ENCODE measurements around the gene IL1A.

The IL1A gene

DNA sequence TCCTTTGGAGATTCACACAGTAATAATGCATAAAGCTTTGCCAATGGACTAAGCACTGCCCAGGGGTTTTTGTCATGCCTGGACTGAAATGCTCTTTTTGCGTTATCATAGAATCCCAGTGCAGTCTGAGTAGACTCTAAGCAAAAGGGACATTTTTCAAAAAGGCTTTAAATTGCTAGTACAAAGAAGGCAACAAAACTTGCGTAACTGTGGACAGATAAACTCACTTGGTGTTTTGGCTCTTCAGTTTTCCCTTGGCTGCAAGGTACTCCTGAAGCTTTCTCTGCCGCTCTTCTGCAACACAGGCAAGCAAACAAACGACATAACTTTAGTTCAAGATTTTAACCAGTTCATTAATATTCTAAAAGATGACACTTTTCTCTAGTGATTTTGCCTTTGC is 22.0 kb downstream of the IL1A start:
- no peak for DNase-seq (ENCODE audit: low spot score)

GRCh38 chr2:112760149-112760548 is 24.1 kb downstream of the IL1A start:
- no peak for DNase-seq (ENCODE audit: low spot score)

DNA sequence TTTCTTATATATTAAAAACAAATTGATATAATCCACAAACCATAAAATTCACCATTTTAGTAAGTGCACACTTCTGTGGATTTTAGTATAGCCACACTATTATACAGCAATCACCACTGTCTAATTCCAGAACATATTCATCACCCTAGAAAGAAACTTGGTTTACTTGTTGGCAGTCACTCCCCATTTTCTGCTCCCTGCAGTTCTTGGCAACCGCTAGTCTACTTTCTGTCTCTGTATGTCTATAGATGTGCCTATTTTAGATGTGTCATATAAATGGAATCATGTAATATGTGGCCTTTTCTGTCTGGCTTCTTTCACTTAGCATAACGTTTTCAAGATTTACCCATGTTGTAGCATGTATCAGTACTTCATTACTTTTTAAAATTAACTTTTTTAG is 25.6 kb downstream of the IL1A start:
- no peak for DNase-seq (ENCODE audit: low spot score)

DNA sequence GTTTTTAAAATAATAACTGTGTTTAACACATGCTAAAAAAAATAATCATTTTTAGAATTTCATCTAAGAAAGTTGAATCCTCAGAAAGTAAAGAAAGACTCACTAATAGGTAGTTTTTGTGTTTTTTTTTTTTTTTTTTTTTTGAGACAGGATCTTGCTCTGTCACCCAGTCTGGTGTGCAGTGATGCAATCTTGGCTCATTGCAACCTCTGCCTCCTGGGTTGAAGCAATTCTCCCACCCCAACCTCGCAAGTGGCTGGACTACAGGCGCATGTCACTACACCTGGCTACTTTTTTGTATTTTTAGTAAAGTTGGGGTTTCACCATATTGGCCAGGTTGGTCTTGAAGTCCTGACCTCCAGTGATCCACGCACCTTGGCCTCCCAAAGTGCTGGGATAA is 27.0 kb downstream of the IL1A start:
- no peak for DNase-seq (ENCODE audit: low spot score)

GRCh38 chr2:112756207-112756606 is 28.1 kb downstream of the IL1A start:
- no peak for DNase-seq (ENCODE audit: low spot score)

- DNase-seq (ENCODE audit: low spot score): no peak
These were observed 28.8 kb downstream of the IL1A start for GRCh38 chr2:112755444-112755843.

DNA sequence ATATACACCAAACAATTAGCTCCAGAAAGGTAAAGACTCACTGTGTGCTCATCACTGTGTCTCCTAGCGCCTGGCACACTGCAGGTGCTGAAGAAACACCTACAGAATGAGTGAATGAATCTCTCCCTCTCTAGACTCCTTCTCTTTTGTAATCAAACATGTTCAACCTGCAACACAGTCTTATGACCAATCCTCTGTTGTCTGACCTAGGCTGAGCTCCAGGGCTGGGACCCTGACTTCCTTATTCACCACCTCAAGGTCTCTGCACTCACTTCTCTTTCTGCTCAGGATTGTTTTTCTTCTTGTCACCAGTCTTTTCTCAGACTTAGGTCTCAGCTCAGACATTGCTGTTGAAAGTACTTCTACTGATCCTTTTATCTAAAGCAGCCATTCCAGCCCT is 29.7 kb downstream of the IL1A start:
- DNase-seq (ENCODE audit: low spot score): no peak

DNA sequence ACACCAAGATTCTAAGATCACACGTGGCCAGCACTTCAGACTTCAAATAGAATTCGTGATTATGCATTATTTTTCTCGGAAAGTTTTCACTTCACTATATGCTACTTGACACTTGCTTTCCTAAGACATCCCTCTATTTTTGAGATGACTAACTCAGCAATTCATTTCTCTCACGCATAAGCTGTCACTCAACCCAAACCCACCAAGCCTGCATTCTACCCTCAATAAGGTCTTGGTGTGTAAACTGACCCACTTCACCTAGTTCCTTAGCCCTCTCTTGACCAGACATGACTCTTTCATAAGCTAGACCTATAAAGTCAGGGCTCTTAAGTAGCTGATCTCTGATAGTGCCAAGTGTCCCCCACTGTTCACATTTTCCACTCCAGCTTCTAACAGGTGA is 31.6 kb downstream of the IL1A start:
- DNase-seq (ENCODE audit: low spot score): no peak

DNA sequence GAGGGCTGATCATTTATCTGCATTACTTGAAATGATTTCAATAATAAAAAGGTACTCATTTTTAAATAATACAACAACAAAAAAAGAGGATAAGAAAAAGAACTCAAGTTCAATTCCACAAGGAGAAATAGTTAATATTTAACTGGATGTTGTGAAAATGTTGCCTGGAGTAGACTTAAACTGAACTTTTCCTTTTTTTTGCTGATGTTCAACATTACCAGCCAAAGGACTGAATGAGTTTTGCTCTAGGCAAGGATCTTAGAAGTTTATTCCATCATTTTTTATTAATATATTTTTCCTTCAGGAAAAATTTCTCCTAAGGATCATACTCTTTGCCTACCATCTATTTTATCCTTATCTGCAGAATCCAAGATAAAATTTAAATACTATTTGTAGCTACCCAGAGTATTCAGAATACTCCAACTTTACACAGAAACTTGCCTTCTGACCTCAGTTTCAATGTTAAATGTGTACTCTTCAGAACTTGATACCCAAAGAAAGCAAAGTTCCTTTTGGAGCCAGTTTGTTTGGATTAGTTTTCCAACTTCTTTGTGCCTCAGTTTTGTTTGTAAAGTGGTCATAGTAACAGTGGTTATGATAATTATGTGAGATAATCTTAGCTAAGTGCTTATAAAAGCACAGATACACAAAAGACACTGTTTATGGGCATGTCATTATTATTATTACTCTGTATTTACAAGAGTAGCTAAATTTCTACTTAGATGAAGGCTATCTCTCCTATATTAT is 32.7 kb downstream of the IL1A start:
- DNase-seq (ENCODE audit: low spot score): no peak

DNA sequence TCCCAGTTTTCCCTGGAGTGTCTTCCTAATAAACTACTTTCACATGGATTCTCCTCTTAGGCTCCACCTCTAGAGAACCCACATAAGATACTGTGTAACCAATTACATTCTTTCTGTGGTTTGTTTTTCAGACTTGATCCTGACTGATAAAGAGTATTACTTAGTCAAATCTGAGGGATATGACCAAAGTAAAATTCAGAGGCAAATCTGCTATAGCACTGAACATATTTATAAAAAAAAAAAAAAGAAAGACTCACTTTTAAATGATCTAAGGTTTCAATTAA is 33.8 kb downstream of the IL1A start:
- DNase-seq (ENCODE audit: low spot score): no peak

GRCh38 chr2:112749755-112750559 is 34.3 kb downstream of the IL1A start:
- DNase-seq (ENCODE audit: low spot score): no peak

DNA sequence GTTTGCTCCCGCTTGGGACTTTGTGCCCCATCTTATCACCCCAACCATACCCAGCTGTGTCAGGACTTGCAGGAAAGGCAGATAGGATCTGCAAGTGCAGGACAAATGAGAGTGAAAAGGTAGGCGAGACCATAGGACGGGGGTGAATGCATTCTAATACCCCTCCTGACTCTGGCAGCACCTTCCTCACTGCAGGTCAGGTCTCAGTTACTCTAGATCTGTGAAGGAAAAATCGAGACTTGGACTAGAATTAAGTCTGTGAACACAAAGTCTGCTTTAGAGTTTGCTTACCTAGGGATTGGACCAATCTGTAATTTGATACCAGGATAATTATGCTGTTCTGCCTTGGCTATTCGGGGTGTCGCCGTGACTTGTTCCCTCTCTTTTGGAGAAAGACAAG is 43.8 kb downstream of the IL1A start:
- no peak for DNase-seq (ENCODE audit: low spot score)

- no peak for DNase-seq (ENCODE audit: low spot score)
These were observed 46.6 kb downstream of the IL1A start for GRCh38 chr2:112737542-112738232.

DNA sequence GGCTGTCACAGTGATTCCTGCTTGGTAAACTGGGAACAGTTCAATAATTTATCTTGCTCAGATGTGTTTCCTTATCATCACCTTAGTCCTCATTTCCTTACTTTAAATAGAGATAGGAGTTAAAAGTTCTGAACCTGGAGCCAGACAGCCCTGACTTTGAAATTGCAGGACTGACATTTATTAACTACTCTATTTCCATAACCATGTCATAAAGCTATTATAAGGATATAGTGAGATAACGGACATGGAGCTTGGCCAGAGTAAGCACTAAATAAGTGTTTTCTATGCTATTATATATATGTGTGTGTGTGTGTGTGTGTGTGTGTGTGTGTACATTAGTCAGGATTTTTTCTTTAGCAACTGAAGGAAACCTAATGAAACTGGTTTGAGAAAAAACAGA is 50.4 kb downstream of the IL1A start:
- DNase-seq (ENCODE audit: low spot score): no peak

DNA sequence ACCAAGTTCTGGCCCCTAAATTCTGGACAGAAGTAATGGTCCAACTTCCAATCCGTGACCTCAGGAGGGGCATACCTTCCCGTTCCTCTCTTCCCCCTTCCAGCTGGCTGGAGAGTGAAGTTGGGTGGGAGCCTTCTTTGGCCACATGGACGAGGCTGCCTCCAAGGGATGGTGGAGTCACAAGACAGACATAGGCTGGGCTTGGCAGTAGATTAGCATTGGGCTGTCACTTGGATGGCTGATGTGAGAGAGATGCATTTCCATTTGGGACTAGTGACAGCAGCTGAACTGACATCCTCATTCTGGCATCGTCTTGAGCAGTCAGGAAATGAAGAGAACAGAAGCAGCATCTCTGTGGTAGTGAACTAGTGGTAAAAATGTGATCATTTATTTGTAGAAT is 50.8 kb downstream of the IL1A start:
- no peak for DNase-seq (ENCODE audit: low spot score)

- DNase-seq (ENCODE audit: low spot score): no peak
These were observed 52.8 kb downstream of the IL1A start for GRCh38 chr2:112731479-112731878.

DNA sequence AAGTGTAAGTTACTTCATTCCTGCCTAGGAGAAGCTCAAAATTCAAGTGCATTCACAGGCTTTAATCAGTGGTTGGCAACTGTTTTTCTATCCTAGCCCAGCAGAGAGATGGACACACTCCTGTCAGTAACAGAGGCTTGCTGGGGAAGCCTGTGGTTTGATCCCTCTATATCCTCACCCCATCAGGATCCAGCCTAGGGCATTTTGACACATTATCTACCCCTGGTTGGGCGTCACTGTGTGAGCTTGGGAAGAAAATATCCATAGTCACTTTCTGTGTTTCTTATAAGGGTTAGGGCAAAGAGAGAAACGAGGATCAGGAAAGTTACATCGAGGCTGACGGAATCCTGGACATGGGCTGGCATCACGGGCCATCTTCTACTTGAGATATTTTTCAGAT is 53.5 kb downstream of the IL1A start:
- no peak for DNase-seq (ENCODE audit: low spot score)

DNA sequence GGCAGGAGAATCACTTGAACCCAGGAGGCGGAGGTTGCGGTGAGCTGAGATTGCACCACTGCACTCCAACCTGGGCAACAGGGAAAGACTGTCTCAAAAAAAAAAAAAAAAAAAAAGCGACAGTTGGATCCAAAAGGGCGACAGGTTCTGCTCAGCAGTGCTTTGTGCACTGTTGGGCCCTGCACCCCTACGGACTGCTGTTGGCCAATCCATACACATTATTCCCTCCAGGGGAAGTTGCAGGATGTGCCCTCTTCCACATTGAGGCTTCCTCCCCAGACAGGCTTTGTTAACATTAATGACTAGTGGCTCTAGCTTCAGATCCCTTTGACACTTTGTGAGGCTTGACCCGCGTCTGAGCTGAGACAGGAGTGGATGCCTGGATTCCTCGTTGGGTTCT is 54.1 kb downstream of the IL1A start:
- no peak for DNase-seq (ENCODE audit: low spot score)

GRCh38 chr2:112728378-112729175 is 55.7 kb downstream of the IL1A start:
- no peak for DNase-seq (ENCODE audit: low spot score)

DNA sequence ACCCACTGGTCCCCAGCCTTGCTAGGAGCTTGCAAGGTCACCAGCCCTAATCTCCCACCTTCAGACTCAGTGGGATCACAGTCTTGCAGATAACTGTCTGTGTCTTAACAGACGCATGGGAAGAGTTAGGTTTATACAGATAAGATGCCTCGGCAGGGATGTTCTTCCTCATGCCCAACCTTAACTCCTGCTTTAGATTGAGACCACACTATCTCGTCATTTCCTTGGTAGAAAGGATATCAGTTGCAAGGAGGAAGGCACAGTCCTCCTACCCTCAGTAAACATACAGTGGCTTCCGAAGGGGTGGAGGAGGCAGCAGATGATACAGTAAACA is 56.3 kb downstream of the IL1A start:
- DNase-seq (ENCODE audit: low spot score): no peak

DNA sequence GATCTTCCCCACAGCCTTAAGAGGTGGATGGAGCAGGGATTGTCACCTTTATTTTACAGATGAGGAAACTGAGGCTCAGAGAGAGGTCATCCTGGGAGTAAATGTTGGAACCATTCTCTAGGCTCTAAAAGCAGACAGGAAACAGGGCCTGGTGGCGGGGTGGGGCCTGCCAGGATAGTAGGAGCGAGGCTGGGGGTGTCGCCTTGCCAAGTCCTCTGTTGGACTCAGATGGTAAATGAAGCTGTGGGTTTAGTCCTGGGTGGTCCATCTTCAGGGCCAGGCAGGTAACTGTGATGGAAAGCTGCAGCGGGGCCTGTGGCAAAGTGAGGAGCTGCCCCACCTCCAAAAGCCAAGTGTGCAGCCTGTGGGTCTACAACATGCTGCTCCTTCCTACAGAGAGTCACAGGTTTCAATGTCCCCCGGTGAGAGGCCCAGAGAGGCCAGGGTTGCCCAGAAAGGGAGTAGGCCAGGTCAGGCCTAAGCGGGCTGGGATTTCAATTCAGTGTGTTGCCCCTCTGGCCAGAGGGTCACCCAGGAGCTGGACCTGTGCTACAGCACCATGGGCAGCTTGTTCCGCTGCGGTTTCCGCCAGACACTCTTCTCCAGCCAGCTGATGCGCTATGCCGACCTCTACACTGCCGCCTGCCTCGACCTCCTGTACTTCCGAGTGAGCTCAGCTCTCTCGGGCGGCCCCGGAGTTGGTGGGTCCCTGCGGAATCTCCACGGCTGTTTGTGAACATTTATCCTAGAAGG is 56.8 kb downstream of the IL1A start:
- no peak for DNase-seq (ENCODE audit: low spot score)
